Nephron (organoid): ENCODE data around the gene PPP1R12B.

Experiments
- H3K27ac Mint-ChIP-seq, 3 experiments: 2 replicates each; pipeline ENCODE4 v1.8.0; 2020; ENCODE audit warnings: mixed read lengths in 3 of 3, mild to moderate bottlenecking in 2 of 3, moderate library complexity in 1 of 3
- H3K27me3 Mint-ChIP-seq: 2 replicates; pipeline ENCODE4 v1.8.0; 2021; ENCODE audit warnings: low read depth, mild to moderate bottlenecking, moderate library complexity, mixed read lengths
- H3K36me3 Mint-ChIP-seq: 2 replicates; pipeline ENCODE4 v1.8.0; 2020; ENCODE audit warnings: low read depth, mixed read lengths
- H3K4me1 Mint-ChIP-seq: 2 replicates; pipeline ENCODE4 v1.8.0; 2020; ENCODE audit warnings: mixed read lengths
- H3K4me3 Mint-ChIP-seq, 3 experiments: 2 replicates each; pipeline ENCODE4 v1.8.0; 2020; ENCODE audit warnings: mild to moderate bottlenecking in 3 of 3, mixed read lengths in 3 of 3, moderate library complexity in 2 of 3
- H3K9me3 Mint-ChIP-seq: 2 replicates; pipeline ENCODE4 v1.8.0; 2020; ENCODE audit warnings: mixed read lengths
- TF ChIP-seq, protein P1 (sequence below), 3 experiments: fragments of 200-600 bp; sonication (generic); IDR thresholded peaks; one replicate each; pipeline ENCODE4 v1.5.0; 2021; ENCODE audit warnings: antibody characterized with exemption in 3 of 3; ENCODE audit not compliant: unreplicated experiment in 3 of 3

Gene PPP1R12B

DNA sequence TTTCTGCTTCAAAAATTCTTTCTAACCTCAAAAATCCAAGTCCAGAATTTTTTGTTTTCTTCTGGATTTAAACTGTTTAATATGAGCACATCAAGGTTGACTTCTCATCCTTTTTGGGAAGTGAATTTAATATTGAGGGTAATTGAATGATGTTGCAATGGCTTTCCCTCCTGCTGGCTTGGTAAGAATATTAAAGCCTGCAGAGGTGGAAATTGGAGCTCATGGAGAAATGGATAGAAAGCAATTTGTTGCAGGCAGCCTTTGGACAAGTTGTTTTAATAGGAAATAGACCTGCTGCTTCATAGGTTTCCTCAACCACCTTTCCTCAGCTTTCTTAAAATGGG, 237.1 kb downstream of the PPP1R12B start:
- Mint-ChIP-seq H3K4me3 (no peak overlapping the region), H3K9me3 (no peaks in the 10 kb centered on the region), H3K27me3 (peaks cover 5% of the 10 kb centered on the region), H3K4me1 (peaks cover 74% of the 10 kb centered on the region), H3K27ac (peak overlapping the region; percentile 78 to 95 (median 82)), H3K36me3 (peaks cover 20% of the 10 kb centered on the region)
- TF ChIP-seq, protein P1, sequence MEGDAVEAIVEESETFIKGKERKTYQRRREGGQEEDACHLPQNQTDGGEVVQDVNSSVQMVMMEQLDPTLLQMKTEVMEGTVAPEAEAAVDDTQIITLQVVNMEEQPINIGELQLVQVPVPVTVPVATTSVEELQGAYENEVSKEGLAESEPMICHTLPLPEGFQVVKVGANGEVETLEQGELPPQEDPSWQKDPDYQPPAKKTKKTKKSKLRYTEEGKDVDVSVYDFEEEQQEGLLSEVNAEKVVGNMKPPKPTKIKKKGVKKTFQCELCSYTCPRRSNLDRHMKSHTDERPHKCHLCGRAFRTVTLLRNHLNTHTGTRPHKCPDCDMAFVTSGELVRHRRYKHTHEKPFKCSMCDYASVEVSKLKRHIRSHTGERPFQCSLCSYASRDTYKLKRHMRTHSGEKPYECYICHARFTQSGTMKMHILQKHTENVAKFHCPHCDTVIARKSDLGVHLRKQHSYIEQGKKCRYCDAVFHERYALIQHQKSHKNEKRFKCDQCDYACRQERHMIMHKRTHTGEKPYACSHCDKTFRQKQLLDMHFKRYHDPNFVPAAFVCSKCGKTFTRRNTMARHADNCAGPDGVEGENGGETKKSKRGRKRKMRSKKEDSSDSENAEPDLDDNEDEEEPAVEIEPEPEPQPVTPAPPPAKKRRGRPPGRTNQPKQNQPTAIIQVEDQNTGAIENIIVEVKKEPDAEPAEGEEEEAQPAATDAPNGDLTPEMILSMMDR (IDR thresholded peaks at IDR 0.05; ENCODE audit: unreplicated experiment in 3 of 3), result no peak

- Mint-ChIP-seq H3K4me3 (no peak overlapping the region), H3K36me3 (peaks cover 15% of the 10 kb centered on the region), H3K27ac (peak overlapping the region; percentile 78 to 95 (median 82)), H3K27me3 (peaks cover 5% of the 10 kb centered on the region), H3K9me3 (no peaks in the 10 kb centered on the region), H3K4me1 (peaks cover 74% of the 10 kb centered on the region)
- TF ChIP-seq, protein P1 (IDR thresholded peaks at IDR 0.05; ENCODE audit: unreplicated experiment in 3 of 3), result no peak
Measured at GRCh38 chr1:202586018-202586821, 237.7 kb downstream of the PPP1R12B start.

GRCh38 chr1:202586871-202587270, 238.4 kb downstream of the PPP1R12B start:
- no peaks in the 10 kb centered on the region for H3K9me3 Mint-ChIP-seq
- H3K4me1 Mint-ChIP-seq, result peaks cover 71% of the 10 kb centered on the region
- peaks cover 10% of the 10 kb centered on the region for H3K36me3 Mint-ChIP-seq
- peak overlapping the region; percentile 78 to 95 (median 82) for H3K27ac Mint-ChIP-seq
- H3K4me3 Mint-ChIP-seq, result no peak overlapping the region
- H3K27me3 Mint-ChIP-seq, result peaks cover 5% of the 10 kb centered on the region
- TF ChIP-seq, protein P1 (IDR thresholded peaks at IDR 0.05; ENCODE audit: unreplicated experiment in 3 of 3), result no peak

DNA sequence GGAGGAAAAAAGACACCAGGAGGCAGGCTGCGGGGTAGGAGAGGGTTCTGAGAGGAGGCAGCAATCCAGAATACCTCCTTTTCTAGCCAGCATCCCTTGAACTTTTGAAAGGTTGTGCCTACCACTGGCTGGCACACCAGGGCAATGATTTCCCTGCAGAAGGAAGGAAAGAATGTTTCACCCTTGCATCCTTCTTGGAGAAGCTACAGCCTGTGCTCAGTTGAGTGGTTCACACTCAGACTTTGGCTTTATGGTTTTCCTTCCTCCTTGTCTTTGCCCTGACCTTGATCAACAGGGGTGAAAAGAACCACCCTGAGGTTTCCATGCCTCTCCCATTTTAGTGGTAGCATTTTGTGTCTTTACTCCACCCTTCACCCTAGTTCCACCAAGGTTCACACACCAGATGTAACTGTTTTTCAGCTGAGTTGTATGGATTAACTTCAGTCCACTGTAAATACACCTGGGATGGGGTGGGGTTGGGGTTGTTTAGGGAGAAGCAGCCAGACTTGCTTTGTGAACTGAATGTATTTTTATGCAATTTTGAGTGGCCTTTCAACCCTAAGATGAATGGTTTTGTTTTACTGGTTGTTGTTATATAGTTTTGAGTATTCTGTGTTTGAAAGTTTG, 239.5 kb downstream of the PPP1R12B start:
- Mint-ChIP-seq H3K27me3 (peaks cover 5% of the 10 kb centered on the region), H3K9me3 (no peaks in the 10 kb centered on the region), H3K4me1 (peaks cover 66% of the 10 kb centered on the region), H3K4me3 (no peak overlapping the region), H3K27ac (peak overlapping the region; percentile 95 to 98 (median 96)), H3K36me3 (peaks cover 4% of the 10 kb centered on the region)
- TF ChIP-seq, protein P1 (IDR thresholded peaks at IDR 0.05; ENCODE audit: unreplicated experiment in 3 of 3), result no peak

- Mint-ChIP-seq H3K4me3 (peak overlapping the region in 2 of 3 experiments; percentile 16 to 46), H3K9me3 (no peaks in the 10 kb centered on the region), H3K27me3 (peaks cover 5% of the 10 kb centered on the region), H3K27ac (peak overlapping the region; percentile 95 to 98 (median 96)), H3K36me3 (peaks cover 4% of the 10 kb centered on the region), H3K4me1 (peaks cover 66% of the 10 kb centered on the region)
- TF ChIP-seq, protein P1 (IDR thresholded peaks at IDR 0.05; ENCODE audit: unreplicated experiment in 3 of 3), result no peak
Measured at GRCh38 chr1:202588503-202589189, 240.1 kb downstream of the PPP1R12B start.
